Immature natural killer cell (primary cell): ENCODE measurements around the gene FBLIM1. TPM values are rescaled to one million over a fixed set of nuclear protein-coding genes. Genes with fewer than 3 reads are reported as not detected.

ENCODE experiments used
- DNase-seq, 3 donors: peaks; one replicate each; pipeline ENCODE4 v3.0.0; 2022; ENCODE audit warnings: mixed read lengths in 1 of 3
- H3K27ac Mint-ChIP-seq, 6 donors: one replicate each; pipeline ENCODE4 v1.8.0; 2020; ENCODE audit warnings: mixed read lengths in 6 of 6, mild to moderate bottlenecking in 5 of 6, inconsistent platforms in 4 of 6, moderate library complexity in 3 of 6
- H3K27me3 Mint-ChIP-seq, 3 donors: one replicate each; pipeline ENCODE4 v1.8.0; 2020 to 2021; ENCODE audit warnings: low read depth in 3 of 3, mild to moderate bottlenecking in 3 of 3, mixed read lengths in 3 of 3, moderate library complexity in 3 of 3, inconsistent platforms in 1 of 3
- H3K36me3 Mint-ChIP-seq, 3 donors: one replicate each; pipeline ENCODE4 v1.8.0; 2020; ENCODE audit warnings: mixed read lengths in 3 of 3, inconsistent platforms in 2 of 3, mild to moderate bottlenecking in 2 of 3
- H3K4me1 Mint-ChIP-seq, 2 donors: one replicate each; pipeline ENCODE4 v1.8.0; 2020; ENCODE audit warnings: inconsistent platforms in 2 of 2, mild to moderate bottlenecking in 2 of 2, mixed read lengths in 2 of 2, moderate library complexity in 1 of 2
- H3K4me3 Mint-ChIP-seq, 5 donors: one replicate each; pipeline ENCODE4 v1.8.0; 2020; ENCODE audit warnings: mild to moderate bottlenecking in 5 of 5, mixed read lengths in 5 of 5, inconsistent platforms in 3 of 5, moderate library complexity in 3 of 5
- H3K9me3 Mint-ChIP-seq, 6 donors: one replicate each; pipeline ENCODE4 v1.8.0; 2020; ENCODE audit warnings: mild to moderate bottlenecking in 6 of 6, mixed read lengths in 6 of 6, inconsistent platforms in 4 of 6, moderate library complexity in 3 of 6
- polyA plus RNA-seq, 3 donors: library from polyadenylated mRNA; unstranded; fragments of 300-500 nt; fragmentation: Illumina TruSeq; gene quantifications; one replicate each; pipeline ENCODE4 v1.2.3, GENCODE V29; 2021

FBLIM1 gene, protein sequence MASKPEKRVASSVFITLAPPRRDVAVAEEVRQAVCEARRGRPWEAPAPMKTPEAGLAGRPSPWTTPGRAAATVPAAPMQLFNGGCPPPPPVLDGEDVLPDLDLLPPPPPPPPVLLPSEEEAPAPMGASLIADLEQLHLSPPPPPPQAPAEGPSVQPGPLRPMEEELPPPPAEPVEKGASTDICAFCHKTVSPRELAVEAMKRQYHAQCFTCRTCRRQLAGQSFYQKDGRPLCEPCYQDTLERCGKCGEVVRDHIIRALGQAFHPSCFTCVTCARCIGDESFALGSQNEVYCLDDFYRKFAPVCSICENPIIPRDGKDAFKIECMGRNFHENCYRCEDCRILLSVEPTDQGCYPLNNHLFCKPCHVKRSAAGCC
- polyA plus RNA-seq: not detected

DNA sequence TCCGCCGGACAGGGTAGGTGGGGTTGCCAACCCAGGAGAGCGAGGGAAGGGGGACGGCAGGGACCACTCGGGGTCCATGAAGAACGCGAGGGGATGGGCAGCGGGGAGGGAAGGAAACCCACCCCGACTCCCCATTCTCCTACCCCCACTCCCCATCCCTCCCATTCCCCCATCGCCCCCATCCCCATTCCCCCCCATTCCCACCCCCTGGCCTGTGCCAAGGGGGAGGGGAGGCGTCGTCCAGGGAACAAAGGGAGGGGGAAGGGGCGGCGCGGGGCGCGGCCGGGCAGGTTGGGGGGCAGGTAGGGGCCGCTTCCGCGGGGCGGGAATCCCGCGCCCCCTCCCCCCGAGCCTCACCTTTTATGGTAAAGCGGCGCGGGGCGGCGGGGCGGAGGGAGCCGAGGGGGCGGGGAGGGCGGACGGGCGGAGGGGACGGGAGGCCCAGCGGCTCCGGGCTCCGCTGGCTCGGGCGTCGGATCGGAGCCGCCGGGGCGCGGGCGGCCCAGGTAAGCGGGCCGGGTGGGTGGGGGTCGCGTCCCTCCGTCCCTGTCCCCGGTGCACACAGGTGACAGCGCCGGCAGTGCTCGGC, at the start of gene FBLIM1:
FBLIM1 (plus strand) TSS at position 453 of the 589 bp plus-strand sequence. CDS start 6,189 bp downstream, outside the sequence.
- Mint-ChIP-seq H3K27me3 (peaks cover 8 to 24% (median 10%) of the 10 kb centered on the region in 3 donors), H3K36me3 (no peaks in the 10 kb centered on the region), H3K27ac (no peak within 1 kb of the TSS), H3K9me3 (no peaks in the 10 kb centered on the region), H3K4me3 (peak within 1 kb of the TSS in 3 of 5 donors; percentile 41 to 56 (median 42)), H3K4me1 (peaks cover 0 to 4% of the 10 kb centered on the region in 2 donors)
- no peak for DNase-seq

DNA sequence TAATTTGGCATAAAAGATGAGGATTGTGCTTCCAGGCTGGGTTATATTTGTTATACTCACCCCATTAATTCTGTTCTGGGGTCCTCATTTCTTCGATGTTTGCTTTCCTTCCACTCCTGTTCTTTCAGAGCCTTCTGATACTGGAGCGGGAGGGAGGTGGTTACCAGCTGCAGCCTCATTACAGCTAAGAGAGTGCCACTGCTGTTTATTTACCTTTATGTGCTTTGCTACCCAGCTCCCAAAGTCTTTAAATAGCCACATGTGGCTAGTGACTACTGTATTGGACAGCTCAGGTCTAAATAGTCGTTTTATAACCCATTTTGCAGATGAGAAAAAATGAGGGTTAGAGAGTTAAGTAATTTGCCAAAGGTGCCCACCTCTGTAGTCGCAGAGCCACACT, 49.4 kb upstream of the FBLIM1 start:
- Mint-ChIP-seq H3K27ac (no peak overlapping the region), H3K27me3 (peaks cover 0 to 5% (median 3%) of the 10 kb centered on the region in 3 donors), H3K36me3 (peaks cover 0 to 7% (median 0%) of the 10 kb centered on the region in 3 donors), H3K4me3 (no peak overlapping the region), H3K4me1 (peaks cover 15 to 25% of the 10 kb centered on the region in 2 donors), H3K9me3 (no peaks in the 10 kb centered on the region)
- no peak for DNase-seq

DNA sequence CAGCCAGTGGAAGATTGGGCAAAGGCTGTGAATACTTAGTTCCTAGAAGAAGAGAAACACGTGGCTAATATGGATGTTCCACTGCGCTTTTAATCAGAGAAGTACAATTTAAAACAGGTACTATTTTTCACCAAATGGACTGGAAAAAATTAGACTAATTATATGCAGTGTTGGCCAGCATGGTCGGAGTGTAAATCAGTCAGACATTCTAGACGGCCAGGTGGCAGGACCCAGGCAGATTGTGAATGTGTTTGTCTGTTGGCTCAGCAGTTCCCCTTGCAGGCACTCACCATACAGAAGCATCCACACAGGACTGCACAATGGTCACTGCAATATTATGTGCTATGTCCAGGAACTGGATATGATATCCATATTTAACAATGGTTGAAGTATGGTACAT, 46.4 kb upstream of the FBLIM1 start:
- Mint-ChIP-seq H3K9me3 (no peaks in the 10 kb centered on the region), H3K36me3 (no peaks in the 10 kb centered on the region), H3K4me3 (peak overlapping the region in 1 of 5 donors; percentile 30), H3K27ac (no peak overlapping the region), H3K27me3 (peaks cover 0 to 3% (median 0%) of the 10 kb centered on the region in 3 donors), H3K4me1 (peaks cover 12 to 27% of the 10 kb centered on the region in 2 donors)
- no peak for DNase-seq

DNA sequence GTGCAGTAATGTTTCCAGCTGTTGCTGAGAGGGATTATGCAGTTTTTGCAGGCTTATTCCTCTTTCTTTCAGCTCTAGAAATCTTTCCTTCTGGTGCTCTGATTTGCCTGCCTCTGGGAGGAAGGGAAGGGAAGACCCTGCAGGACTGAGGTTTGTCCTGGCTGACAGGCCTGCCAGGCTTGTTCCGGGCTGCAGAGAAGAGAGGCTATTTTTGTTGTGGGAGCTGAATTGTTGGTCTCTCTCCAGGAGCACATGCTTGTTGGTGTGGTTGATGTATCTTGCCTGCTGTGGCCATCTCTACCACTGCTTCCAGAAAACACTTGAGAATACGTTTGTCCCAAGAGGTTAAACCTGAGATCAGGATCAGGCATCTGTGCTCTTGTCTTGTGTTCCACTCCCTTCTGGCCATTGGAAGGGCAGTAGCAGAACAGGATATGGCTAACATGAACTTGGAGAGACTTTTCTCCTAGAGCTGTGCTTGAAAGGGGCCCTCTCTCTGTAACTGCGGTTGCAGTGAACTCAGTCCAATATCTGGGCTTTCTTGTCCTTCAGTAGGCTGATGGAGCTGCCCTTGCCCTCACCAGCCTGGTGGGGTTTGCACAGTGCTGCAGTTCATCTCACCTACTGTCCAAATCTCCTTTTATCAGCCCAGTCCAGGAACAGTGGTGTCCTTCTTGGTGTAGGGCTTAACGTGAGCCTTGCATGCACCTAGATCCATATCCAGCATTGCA, 44.0 kb upstream of the FBLIM1 start:
- Mint-ChIP-seq H3K36me3 (peaks cover 0 to 2% (median 1%) of the 10 kb centered on the region in 3 donors), H3K9me3 (no peaks in the 10 kb centered on the region), H3K27me3 (no peaks in the 10 kb centered on the region), H3K4me3 (no peak overlapping the region), H3K27ac (peak overlapping the region in 2 of 6 donors; percentile 14 to 34), H3K4me1 (peaks cover 12 to 24% of the 10 kb centered on the region in 2 donors)
- DNase-seq: no peak

DNA sequence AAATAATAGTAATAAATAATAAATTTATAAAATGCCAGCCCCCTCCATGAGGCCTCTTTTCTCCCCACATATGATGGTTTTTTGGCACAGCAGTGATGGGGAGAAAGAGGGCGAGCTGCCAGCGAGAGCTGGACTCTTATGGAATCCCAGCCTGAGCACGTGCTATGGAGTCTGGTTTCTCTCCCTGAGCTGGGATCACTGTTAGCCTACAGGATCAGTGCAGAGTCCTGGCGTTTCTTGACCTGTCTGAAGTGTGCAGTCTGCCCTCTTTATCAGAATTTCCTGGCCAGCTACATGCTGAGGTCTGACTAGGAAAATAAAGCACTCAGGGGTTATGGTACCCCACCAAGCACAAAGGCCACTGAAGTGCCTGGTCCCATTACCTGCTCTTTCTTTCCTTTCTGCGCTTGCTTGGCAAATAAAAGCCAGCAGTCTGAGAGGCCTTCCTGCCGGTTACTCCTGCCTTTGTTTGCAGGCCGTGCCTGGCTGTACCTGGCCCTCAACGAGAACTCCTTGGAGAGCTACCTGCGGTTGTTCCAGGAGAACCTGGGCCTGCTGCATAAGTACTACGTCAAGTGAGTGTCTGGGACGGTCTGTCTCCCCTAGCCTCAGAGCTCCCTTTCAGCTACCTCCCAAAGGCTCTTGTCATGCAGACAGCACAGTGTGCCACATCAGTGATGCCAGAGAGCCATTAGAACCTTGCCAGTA, 41.0 kb upstream of the FBLIM1 start:
- Mint-ChIP-seq H3K27ac (no peak overlapping the region), H3K9me3 (no peaks in the 10 kb centered on the region)

DNA sequence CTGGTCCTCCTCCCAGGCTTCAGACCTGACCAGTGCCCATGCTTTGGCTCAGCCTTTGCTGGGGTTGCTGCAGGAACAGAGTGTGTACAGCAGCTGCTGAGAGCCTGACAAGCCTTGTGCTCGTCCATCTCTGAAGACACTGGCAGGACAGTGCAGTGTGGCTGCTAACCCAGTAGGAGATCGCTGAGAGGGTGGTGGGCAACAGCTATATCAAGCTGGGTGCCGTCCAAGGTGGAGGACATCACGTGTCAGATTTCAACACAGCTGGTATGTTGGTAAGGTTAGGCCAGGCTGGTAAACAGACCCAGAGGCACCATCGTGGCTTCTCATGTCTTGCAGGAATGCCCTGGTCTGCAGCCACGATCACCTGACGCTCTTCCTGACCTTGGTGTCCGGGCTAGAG, 40.4 kb upstream of the FBLIM1 start:
- no peaks in the 10 kb centered on the region for H3K9me3 Mint-ChIP-seq
- H3K27ac Mint-ChIP-seq: no peak overlapping the region
- peaks cover 2 to 8% of the 10 kb centered on the region in 2 donors for H3K4me1 Mint-ChIP-seq
- peaks cover 0 to 13% (median 10%) of the 10 kb centered on the region in 3 donors for H3K36me3 Mint-ChIP-seq
- H3K4me3 Mint-ChIP-seq: no peak overlapping the region
- no peak for DNase-seq
- peaks cover 0 to 3% (median 2%) of the 10 kb centered on the region in 3 donors for H3K27me3 Mint-ChIP-seq

More for the DNA sequence above, 41.0 kb upstream of the FBLIM1 start:
- Mint-ChIP-seq H3K27me3 (no peaks in the 10 kb centered on the region), H3K4me3 (no peak overlapping the region), H3K36me3 (peaks cover 0 to 8% (median 7%) of the 10 kb centered on the region in 3 donors), H3K4me1 (peaks cover 3 to 8% of the 10 kb centered on the region in 2 donors)
- DNase-seq: no peak

DNA sequence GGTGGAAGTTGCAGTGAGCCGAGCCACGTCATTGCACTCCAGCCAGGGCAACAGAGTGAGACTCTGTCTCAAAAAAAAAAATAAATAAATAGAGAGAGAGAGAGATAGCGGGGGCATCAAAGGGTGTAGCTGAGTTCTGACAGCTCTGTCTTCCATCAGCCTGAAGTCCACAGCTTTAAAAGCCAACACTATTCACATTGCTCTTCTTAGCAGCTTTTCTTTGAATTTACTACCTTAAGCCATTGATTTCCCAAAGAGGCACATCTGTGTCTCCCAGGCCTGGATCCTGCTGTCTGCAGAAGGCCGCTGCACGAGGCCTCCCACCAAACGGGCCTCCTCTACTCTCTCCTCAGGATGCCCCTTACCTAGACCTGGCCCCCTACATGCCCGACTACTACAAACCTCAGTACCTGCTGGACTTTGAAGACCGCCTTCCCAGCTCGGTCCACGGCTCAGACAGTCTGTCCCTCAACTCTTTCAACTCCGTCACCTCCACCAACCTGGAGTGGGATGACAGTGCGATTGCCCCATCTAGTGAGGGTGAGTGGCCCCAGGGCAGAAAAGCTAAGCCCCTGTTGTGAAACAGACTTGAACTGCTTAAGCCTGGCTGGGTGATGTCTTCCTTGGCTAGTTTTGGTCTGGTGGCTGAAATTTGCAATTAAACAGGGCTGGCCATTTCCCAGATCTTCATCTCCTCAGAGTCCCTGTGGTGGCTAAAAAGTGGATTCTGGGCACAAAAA, 39.0 kb upstream of the FBLIM1 start:
- no peaks in the 10 kb centered on the region for H3K9me3 Mint-ChIP-seq

DNA sequence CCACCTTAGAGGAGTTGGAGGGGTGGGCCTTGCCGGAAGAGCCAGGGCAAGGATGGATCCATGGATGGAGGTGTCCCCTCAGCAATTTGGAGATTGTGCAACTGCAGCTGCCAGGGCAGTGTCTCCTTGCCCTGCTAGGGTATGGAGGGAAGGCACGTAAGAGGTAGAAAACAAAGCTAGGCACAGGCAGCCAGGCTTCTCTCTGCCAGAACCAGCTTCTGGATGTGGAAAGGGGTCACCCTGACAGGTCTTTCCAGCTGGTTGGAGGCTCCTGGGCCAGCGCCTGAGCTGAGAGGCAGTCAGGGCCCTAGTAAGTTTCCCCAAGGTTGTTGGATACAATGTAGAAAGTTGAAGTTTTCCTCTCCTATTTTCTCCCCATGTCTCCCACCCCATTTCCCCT, 37.7 kb upstream of the FBLIM1 start:
- H3K9me3 Mint-ChIP-seq: no peaks in the 10 kb centered on the region
- peaks cover 0 to 3% (median 2%) of the 10 kb centered on the region in 3 donors for H3K27me3 Mint-ChIP-seq
- no peak overlapping the region for H3K4me3 Mint-ChIP-seq
- no peak overlapping the region for H3K27ac Mint-ChIP-seq
- H3K36me3 Mint-ChIP-seq: peaks cover 0 to 14% (median 10%) of the 10 kb centered on the region in 3 donors
- DNase-seq: no peak
- no peaks in the 10 kb centered on the region for H3K4me1 Mint-ChIP-seq

More for the DNA sequence above, 39.0 kb upstream of the FBLIM1 start:
- no peak overlapping the region for H3K4me3 Mint-ChIP-seq
- peaks cover 0 to 3% of the 10 kb centered on the region in 2 donors for H3K4me1 Mint-ChIP-seq
- no peak for DNase-seq
- peaks cover 0 to 13% (median 10%) of the 10 kb centered on the region in 3 donors for H3K36me3 Mint-ChIP-seq
- peaks cover 0 to 3% (median 2%) of the 10 kb centered on the region in 3 donors for H3K27me3 Mint-ChIP-seq
- H3K27ac Mint-ChIP-seq: no peak overlapping the region

DNA sequence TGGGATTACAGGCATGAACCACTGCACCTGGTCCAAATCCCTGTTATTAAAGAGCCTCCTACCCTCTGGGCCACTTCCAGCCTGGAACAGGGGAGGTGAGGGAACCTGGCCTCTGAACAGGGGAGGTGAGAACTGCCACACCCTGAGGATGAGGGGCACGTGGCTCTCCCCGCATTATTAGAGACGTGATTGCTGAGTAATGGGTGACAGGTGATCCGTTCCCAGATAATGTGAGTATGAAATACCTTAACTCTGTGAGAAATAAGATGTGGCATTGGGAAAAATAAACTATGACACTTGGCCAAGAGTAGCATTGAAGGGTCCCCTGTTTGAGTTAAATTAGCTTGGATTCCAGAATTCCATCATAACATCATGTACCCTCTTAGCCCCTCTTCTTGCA, 36.2 kb upstream of the FBLIM1 start:
- Mint-ChIP-seq H3K27ac (peak overlapping the region in 1 of 6 donors; percentile 45), H3K9me3 (no peaks in the 10 kb centered on the region), H3K36me3 (peaks cover 0 to 21% (median 10%) of the 10 kb centered on the region in 3 donors), H3K4me3 (no peak overlapping the region), H3K4me1 (no peaks in the 10 kb centered on the region), H3K27me3 (peaks cover 0 to 3% (median 2%) of the 10 kb centered on the region in 3 donors)
- DNase-seq: no peak

DNA sequence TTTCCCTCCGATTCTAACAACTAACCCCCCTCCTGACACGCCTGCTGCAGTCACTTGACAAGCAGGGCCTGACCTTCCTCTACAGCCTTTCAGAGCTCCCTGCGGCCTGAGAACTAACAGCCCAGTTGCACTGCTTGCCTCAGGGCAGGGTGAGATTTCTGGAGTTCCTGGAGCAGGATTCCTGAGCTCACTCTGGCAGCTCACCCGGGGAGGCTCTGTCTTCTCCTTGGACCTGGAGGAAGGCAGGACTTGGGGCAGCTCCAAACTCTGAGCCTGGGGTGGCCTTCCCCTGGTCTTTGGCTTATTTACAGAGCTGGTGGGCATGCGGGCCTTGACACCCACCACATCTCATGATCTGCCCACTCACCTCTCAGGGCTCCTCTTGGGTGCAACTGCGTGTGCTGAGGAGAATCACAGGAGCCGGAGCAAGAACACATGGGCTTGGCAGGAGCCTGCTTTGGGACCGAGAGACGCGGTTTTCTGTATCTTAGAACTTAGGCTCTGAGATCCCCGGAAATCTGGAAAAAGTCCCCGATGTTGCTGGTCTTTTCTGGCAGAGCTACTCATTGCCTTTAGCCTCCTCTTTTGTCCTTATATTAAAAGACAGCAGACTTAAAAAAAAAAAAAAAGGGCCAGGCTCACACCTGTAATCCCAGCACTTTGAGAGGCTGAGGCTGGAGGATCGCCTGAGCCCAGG, 35.6 kb upstream of the FBLIM1 start:
- Mint-ChIP-seq H3K27me3 (peaks cover 0 to 3% (median 2%) of the 10 kb centered on the region in 3 donors), H3K4me1 (no peaks in the 10 kb centered on the region), H3K36me3 (peaks cover 0 to 21% (median 10%) of the 10 kb centered on the region in 3 donors), H3K4me3 (no peak overlapping the region), H3K9me3 (no peaks in the 10 kb centered on the region), H3K27ac (peak overlapping the region in 2 of 6 donors; percentile 22 to 45)
- no peak for DNase-seq

DNA sequence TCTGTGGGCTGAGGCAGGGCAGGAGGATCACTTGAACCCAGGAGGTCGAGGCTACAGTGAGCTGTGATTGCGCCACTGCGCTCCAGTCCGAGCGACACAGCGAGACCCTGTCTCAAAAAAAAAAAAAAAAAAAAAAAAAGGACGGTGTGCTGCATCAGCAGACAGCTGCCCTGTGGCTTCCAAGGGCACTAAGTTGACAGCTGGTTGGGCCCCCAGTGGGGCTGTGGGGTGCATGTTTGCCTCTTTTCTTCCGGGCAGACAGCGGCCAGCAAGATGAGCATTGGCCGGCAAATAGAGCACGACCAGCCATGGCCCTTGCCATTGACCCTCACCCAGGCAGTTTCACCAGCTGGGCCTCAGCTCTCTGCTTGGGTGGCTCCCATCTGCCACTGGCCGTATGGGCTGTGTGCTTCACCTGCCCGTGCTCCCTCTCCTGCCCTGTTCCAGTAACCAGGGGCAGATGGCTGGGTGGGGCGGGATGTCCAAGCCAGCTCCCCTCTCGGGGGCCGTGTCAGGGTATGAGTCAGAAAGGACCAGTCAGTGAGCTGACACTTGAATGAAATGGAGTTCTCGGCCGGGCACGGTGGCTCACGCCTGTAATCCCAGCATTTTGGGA, 34.9 kb upstream of the FBLIM1 start:
- Mint-ChIP-seq H3K4me1 (no peaks in the 10 kb centered on the region), H3K4me3 (no peak overlapping the region), H3K9me3 (no peaks in the 10 kb centered on the region)

More for the DNA sequence above, 34.9 kb upstream of the FBLIM1 start:
- Mint-ChIP-seq H3K36me3 (peaks cover 0 to 21% (median 10%) of the 10 kb centered on the region in 3 donors), H3K27me3 (peaks cover 0 to 3% (median 2%) of the 10 kb centered on the region in 3 donors), H3K27ac (no peak overlapping the region)
- DNase-seq: no peak
